GM12878 (cell line): ENCODE measurements around the gene PMF1.

Experiments
- ATF7 ChIP-seq: fragments of 450-650 bp; IDR thresholded peaks from 2 replicates; pipeline ENCODE4 v1.6.1; 2016; ENCODE audit warnings: low read depth, mild to moderate bottlenecking
- CBX5 ChIP-seq: sonication (generic); IDR thresholded peaks from 2 replicates; pipeline ENCODE4 v1.6.1; 2016; ENCODE audit warnings: low read depth, moderate library complexity, mild to moderate bottlenecking, inconsistent platforms
- PML ChIP-seq: IDR thresholded peaks from 2 replicates; pipeline ENCODE4 v1.6.1; 2012; ENCODE audit warnings: low read length, inconsistent platforms
- SMAD1 ChIP-seq: fragments of 450-650 bp; IDR thresholded peaks from 2 replicates; pipeline ENCODE4 v1.6.1; 2018; ENCODE audit warnings: mild to moderate bottlenecking, low read depth; ENCODE audit not compliant: partially characterized antibody
- TCF3 ChIP-seq: IDR thresholded peaks from 2 replicates; pipeline ENCODE4 v1.6.1; 2012; ENCODE audit warnings: low read depth, mild to moderate bottlenecking, low read length, borderline replicate concordance; ENCODE audit not compliant: insufficient read depth
- TF ChIP-seq, protein P1 (sequence below), 3 experiments: IDR thresholded peaks in 2 of 3; conservative IDR thresholded peaks in 1 of 3; 2 replicates each; pipeline ENCODE4 v1.5.1; 2011; ENCODE audit warnings: low read depth in 3 of 3, low read length in 3 of 3, mild to moderate bottlenecking in 3 of 3, control low read depth in 2 of 3, moderate library complexity in 2 of 3, inconsistent platforms in 1 of 3, mixed read lengths in 1 of 3; ENCODE audit not compliant: control insufficient read depth in 2 of 3, insufficient read depth in 1 of 3; ENCODE audit errors: extremely low read depth in 1 of 3

DNA sequence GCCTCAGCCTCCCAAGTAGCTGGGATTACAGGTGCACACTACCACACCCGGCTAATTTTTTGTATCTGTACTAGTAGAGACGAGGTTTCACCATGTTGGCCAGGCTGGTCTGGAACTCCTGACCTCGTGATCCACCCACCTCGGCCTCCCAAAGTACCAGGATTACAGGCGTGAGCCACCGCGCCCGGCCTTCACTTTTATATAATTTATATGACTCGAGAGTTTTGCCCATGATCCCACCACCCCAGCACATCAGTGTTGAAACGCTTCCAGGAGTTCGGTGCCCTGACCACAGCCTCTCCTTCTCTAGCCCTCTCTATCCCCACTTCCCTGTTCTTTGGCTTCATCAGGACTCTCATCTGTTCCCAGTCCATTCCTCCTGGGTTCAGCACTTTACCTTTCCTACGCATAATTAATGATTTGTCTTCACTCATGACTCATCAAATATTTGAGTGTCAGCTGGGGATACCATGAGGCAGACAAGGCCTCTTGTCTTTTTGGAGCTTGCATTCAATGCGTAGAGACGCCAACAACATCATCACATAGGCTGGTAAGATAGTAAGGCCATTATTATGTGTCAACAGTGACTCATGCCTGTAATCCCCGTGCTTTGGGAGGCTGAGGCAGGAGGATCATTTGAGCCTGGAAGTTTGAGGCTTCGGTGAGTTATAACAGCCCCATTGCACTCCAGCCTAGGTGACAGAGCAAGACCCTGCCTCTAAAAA, 1.4 kb downstream of the PMF1 start:
- TF ChIP-seq, protein P1, sequence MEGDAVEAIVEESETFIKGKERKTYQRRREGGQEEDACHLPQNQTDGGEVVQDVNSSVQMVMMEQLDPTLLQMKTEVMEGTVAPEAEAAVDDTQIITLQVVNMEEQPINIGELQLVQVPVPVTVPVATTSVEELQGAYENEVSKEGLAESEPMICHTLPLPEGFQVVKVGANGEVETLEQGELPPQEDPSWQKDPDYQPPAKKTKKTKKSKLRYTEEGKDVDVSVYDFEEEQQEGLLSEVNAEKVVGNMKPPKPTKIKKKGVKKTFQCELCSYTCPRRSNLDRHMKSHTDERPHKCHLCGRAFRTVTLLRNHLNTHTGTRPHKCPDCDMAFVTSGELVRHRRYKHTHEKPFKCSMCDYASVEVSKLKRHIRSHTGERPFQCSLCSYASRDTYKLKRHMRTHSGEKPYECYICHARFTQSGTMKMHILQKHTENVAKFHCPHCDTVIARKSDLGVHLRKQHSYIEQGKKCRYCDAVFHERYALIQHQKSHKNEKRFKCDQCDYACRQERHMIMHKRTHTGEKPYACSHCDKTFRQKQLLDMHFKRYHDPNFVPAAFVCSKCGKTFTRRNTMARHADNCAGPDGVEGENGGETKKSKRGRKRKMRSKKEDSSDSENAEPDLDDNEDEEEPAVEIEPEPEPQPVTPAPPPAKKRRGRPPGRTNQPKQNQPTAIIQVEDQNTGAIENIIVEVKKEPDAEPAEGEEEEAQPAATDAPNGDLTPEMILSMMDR (IDR thresholded peaks at IDR 0.05 in 2 of 3, conservative IDR thresholded peaks at IDR 0.05 in 1 of 3; ENCODE audit: control insufficient read depth in 2 of 3, extremely low read depth in 1 of 3, insufficient read depth in 1 of 3, low read depth in 3 of 3, low read length in 3 of 3): no peak
- TF ChIP-seq TCF3 (no peak), CBX5 (no peak), ATF7 (no peak), SMAD1 (no peak), PML (no peak)
